Glutamatergic neuron (in vitro differentiated cells): ENCODE measurements around the gene SPAG6. TPM values are rescaled to one million over a fixed set of nuclear protein-coding genes. Genes with fewer than 3 reads are reported as not detected.

Experiments
- DNase-seq: peaks from one replicate; pipeline ENCODE4 v3.0.0; 2022
- H3K27ac Mint-ChIP-seq: one replicate; pipeline ENCODE4 v1.8.0; 2020; ENCODE audit warnings: mild to moderate bottlenecking, mixed read lengths, inconsistent platforms; ENCODE audit not compliant: unreplicated experiment
- H3K27me3 Mint-ChIP-seq: one replicate; pipeline ENCODE4 v1.8.0; 2020; ENCODE audit warnings: mild to moderate bottlenecking, moderate library complexity, mixed read lengths, inconsistent platforms; ENCODE audit not compliant: unreplicated experiment
- H3K36me3 Mint-ChIP-seq: one replicate; pipeline ENCODE4 v1.8.0; 2020; ENCODE audit warnings: mild to moderate bottlenecking, mixed read lengths, inconsistent platforms; ENCODE audit not compliant: unreplicated experiment
- H3K4me1 Mint-ChIP-seq: one replicate; pipeline ENCODE4 v1.8.0; 2020; ENCODE audit warnings: mild to moderate bottlenecking, low read depth, mixed read lengths, inconsistent platforms; ENCODE audit not compliant: unreplicated experiment
- H3K4me3 Mint-ChIP-seq: one replicate; pipeline ENCODE4 v1.8.0; 2020; ENCODE audit warnings: mild to moderate bottlenecking, mixed read lengths, inconsistent platforms; ENCODE audit not compliant: unreplicated experiment
- H3K9me3 Mint-ChIP-seq: one replicate; pipeline ENCODE4 v1.8.0; 2020; ENCODE audit warnings: mild to moderate bottlenecking, moderate library complexity, mixed read lengths, inconsistent platforms; ENCODE audit not compliant: unreplicated experiment
- CTCF ChIP-seq: fragments of 200-600 bp; sonication (generic); IDR thresholded peaks from one replicate; pipeline ENCODE4 v1.5.0; 2021; ENCODE audit not compliant: partially characterized antibody, unreplicated experiment
- total RNA-seq: library from RNA; stranded (reverse); fragmentation: NEBNext Ultra II Directional; extraction: Animal tissue kit (Norgen Biotek cat#: 25700); gene quantifications from one replicate; pipeline ENCODE4 v1.2.1, GENCODE V29; 2021; ENCODE audit not compliant: unreplicated experiment

SPAG6 gene
- total RNA-seq, 1 donor from 2014 or later: not detected

DNA sequence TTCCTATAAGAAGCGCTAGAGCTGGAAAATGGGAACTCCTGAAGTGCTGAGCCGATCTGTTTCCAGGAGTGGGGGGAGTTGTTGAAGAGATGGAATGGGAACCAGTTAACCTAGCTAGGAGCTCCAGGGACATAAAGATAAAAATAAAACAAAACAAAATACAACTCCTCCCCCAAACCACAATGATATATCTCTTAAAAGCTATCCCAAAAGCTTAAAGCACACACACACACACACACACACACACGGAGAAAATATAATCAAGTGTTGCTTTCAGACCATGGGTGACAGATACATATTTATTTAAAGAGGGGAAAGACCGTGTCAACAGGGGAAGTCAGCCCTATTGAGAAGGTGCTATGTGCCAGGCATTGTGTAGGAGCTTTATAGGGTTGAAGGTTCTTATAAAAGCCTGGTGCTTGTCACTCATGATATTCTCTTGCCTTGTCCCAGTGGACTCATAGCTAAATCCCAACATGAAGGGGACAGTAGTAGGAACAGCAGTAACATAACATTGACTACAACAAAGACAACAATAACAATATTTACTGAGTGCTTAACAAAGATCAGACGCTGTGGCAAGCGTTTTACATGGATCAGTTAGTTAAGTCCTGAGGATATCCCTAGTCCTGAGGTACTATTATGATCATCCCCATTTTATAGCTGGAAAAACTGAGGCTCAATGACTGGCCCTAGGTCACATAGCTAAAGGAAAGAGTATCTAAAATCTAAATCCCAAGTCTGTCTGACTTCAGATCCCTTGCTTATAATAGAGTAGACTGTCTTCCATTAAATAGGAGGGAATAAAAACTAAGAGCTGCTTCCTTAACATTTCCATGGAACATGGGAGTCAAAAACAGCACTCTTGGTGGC, 115.5 kb downstream of the SPAG6 start:
- H3K27me3 Mint-ChIP-seq: peaks cover 4% of the 10 kb centered on the region
- no peak overlapping the region for H3K4me3 Mint-ChIP-seq
- peaks cover 19% of the 10 kb centered on the region for H3K4me1 Mint-ChIP-seq
- DNase-seq: no peak
- H3K27ac Mint-ChIP-seq: no peak overlapping the region
- H3K36me3 Mint-ChIP-seq: no peaks in the 10 kb centered on the region
- no peaks in the 10 kb centered on the region for H3K9me3 Mint-ChIP-seq
- TF ChIP-seq CTCF: no peak

- Mint-ChIP-seq H3K4me1 (peaks cover 15% of the 10 kb centered on the region), H3K4me3 (no peak overlapping the region), H3K9me3 (no peaks in the 10 kb centered on the region), H3K27ac (no peak overlapping the region), H3K27me3 (peaks cover 4% of the 10 kb centered on the region), H3K36me3 (no peaks in the 10 kb centered on the region)
- no peak for TF ChIP-seq CTCF
- DNase-seq: no peak
Observed at GRCh38 chr10:22461891-22462290, 116.6 kb downstream of the SPAG6 start.

DNA sequence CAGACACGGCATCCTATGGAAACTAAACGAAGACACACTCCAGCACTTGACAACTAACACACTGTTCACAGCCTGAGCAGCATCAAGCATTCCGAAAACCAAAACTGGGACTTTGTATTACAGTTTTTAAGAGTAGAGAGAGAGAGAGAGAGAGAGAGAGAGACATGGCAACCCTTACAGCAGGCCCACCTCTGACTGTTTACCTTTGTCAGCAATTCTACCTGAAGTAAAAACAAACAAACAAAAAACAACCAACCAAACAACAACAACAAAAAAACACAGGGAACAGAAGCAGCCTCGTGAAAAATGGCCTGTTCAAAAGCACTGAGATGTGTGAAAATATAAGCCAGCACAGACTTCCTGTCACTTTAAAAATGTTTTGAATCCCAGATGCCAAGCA, 118.0 kb downstream of the SPAG6 start:
- Mint-ChIP-seq H3K36me3 (no peaks in the 10 kb centered on the region), H3K27ac (no peak overlapping the region), H3K27me3 (peaks cover 4% of the 10 kb centered on the region), H3K4me1 (peaks cover 12% of the 10 kb centered on the region), H3K9me3 (no peaks in the 10 kb centered on the region), H3K4me3 (no peak overlapping the region)
- no peak for DNase-seq
- TF ChIP-seq CTCF: no peak

DNA sequence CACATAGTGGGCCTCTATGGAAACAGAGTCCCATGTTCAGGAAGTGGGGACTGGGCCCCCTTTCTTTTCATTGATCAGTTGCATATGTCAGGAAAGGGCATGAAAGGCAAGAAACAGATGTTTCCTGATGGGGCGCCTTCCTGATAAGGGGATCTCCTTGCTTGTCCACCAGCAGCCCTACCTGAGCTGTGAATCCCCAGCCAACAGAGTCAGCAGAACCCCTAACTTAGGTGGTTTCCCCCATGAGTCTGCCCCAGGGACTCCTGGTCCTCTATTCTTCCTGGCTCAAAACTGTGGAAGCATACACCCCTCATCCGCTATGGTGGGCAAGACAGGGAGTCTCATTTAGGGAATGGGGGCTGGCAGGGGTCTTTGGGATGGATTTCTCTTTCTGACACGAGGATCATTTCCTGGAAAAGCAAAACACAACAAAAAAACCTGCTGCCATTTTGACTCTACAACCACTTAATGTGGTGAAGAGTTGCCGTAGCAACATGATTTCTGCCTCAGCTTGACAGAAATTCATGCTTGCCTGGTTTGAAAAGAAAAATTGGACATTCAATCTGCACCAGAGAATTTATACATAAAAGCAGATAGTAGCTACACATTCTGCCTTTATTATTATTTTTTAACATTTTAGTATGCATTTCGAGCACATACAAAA, 119.8 kb downstream of the SPAG6 start:
- H3K4me3 Mint-ChIP-seq: no peak overlapping the region
- peaks cover 5% of the 10 kb centered on the region for H3K4me1 Mint-ChIP-seq
- no peaks in the 10 kb centered on the region for H3K36me3 Mint-ChIP-seq
- no peak for TF ChIP-seq CTCF
- no peak for DNase-seq
- H3K27me3 Mint-ChIP-seq: peaks cover 4% of the 10 kb centered on the region
- no peaks in the 10 kb centered on the region for H3K9me3 Mint-ChIP-seq
- H3K27ac Mint-ChIP-seq: no peak overlapping the region

DNA sequence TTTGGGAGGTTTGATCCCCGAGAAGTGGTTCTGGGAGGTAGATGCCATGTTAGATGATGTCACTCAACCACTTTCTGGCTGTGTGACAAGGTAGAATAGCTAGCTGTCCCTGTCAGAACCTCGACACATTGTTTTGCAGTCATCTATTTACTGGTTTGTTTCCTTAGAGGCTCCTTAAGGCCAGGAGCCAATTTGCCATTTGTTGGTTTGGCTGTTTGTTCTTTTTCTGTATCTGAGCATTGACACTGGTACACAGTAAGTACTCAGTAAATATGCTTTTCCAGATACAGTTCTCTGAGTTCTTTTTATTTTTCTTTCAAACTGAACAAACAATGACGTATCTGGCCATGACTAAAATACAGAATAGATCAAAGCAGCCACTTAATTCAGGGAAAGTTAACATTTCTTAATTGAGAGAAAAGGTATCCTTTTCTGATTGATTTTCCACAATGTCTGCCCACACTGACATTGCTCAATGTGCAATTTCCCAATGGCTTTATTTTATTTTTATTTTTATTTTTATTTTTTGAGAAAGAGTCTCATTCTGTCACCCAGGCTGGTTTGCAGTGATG, 121.6 kb downstream of the SPAG6 start:
- Mint-ChIP-seq H3K27me3 (peaks cover 4% of the 10 kb centered on the region), H3K4me1 (peaks cover 5% of the 10 kb centered on the region), H3K4me3 (no peak overlapping the region), H3K9me3 (no peaks in the 10 kb centered on the region), H3K27ac (no peak overlapping the region), H3K36me3 (no peaks in the 10 kb centered on the region)
- no peak for DNase-seq
- TF ChIP-seq CTCF: no peak
